Measurements from ENCODE around the gene TMEM61. TPM values are rescaled to one million over a fixed set of nuclear protein-coding genes. Genes with fewer than 3 reads are reported as not detected.

TMEM61 gene
- total and polyA plus RNA-seq, 8 donors: 0.55 to 130 (median 1.6) TPM; not detected in 1

- H3K27ac ChIP-seq: no peak overlapping the region
- H3K4me1 ChIP-seq: no peaks in the 10 kb centered on the region
- no peaks in the 10 kb centered on the region for H3K9me3 ChIP-seq
- H3K27me3 ChIP-seq: peaks cover 0 to 42% (median 0%) of the 10 kb centered on the region in 3 donors
- 58 to 85% (median 76%) methylated on average over 1 of the region's 1 CpG for WGBS, 5 donors
- H3K4me3 ChIP-seq: no peak overlapping the region
- no peak for DNase-seq
- intact Hi-C loops (cut with DNase I; ENCODE audit: low total_unique reads): no loop called here
- H3K36me3 ChIP-seq: no peaks in the 10 kb centered on the region
- TF ChIP-seq POLR2A (IDR thresholded peaks at IDR 0.05) (no peak), CTCF (IDR thresholded peaks at IDR 0.05) (no peak), POLR2AphosphoS5 (IDR thresholded peaks at IDR 0.05) (no peak)
These were observed 32.2 kb downstream of the TMEM61 start for GRCh38 chr1:55012661-55013060.

GRCh38 chr1:55015123-55015522 lies 34.7 kb downstream of the TMEM61 start:
- Histone ChIP-seq H3K27ac (no peak overlapping the region), H3K27me3 (peaks cover 0 to 59% (median 5%) of the 10 kb centered on the region in 3 donors), H3K4me1 (no peaks in the 10 kb centered on the region), H3K9me3 (no peaks in the 10 kb centered on the region), H3K4me3 (no peak overlapping the region), H3K36me3 (no peaks in the 10 kb centered on the region)
- intact Hi-C loops (cut with DNase I; ENCODE audit: low total_unique reads): no loop called here
- TF ChIP-seq EP300 (IDR thresholded peaks at IDR 0.05) (no peak), POLR2A (IDR thresholded peaks at IDR 0.05) (no peak), CTCF (IDR thresholded peaks at IDR 0.05) (no peak), POLR2AphosphoS5 (IDR thresholded peaks at IDR 0.05) (no peak)
- no peak for DNase-seq
- 80 to 91% (median 83%) methylated on average over 3 to 5 of the region's 5 CpGs for WGBS, 5 donors

GRCh38 chr1:55015731-55016620 lies 35.5 kb downstream of the TMEM61 start:
- peaks cover 0 to 65% (median 5%) of the 10 kb centered on the region in 3 donors for H3K27me3 ChIP-seq
- H3K36me3 ChIP-seq: no peaks in the 10 kb centered on the region
- WGBS, 5 donors: 59 to 71% (median 66%) methylated on average over 11 to 12 of the region's 12 CpGs
- intact Hi-C loops (cut with DNase I; ENCODE audit: low total_unique reads): no loop called here
- no peaks in the 10 kb centered on the region for H3K9me3 ChIP-seq
- DNase-seq: no peak
- no peak overlapping the region for H3K27ac ChIP-seq
- no peak for TF ChIP-seq POLR2A (IDR thresholded peaks at IDR 0.05)
- no peak for TF ChIP-seq POLR2AphosphoS5 (IDR thresholded peaks at IDR 0.05)
- no peak for TF ChIP-seq CTCF (IDR thresholded peaks at IDR 0.05)
- no peak for TF ChIP-seq EP300 (IDR thresholded peaks at IDR 0.05)
- no peaks in the 10 kb centered on the region for H3K4me1 ChIP-seq
- no peak overlapping the region for H3K4me3 ChIP-seq

GRCh38 chr1:55018395-55018794 lies 38.0 kb downstream of the TMEM61 start:
- H3K27ac ChIP-seq: no peak overlapping the region
- H3K9me3 ChIP-seq: no peaks in the 10 kb centered on the region
- intact Hi-C loops (cut with DNase I; ENCODE audit: low total_unique reads): no loop called here
- peaks cover 0 to 50% (median 5%) of the 10 kb centered on the region in 3 donors for H3K27me3 ChIP-seq
- no peak overlapping the region for H3K4me3 ChIP-seq
- H3K36me3 ChIP-seq: no peaks in the 10 kb centered on the region
- no peak for DNase-seq
- peaks cover 0 to 8% (median 2%) of the 10 kb centered on the region in 4 donors for H3K4me1 ChIP-seq
- no peak for TF ChIP-seq POLR2A (IDR thresholded peaks at IDR 0.05)
- no peak for TF ChIP-seq CTCF (IDR thresholded peaks at IDR 0.05)
- 87 to 89% (median 88%) methylated on average over 9 of the region's 9 CpGs for WGBS, 5 donors

All from stomach (tissue), 9 donors.